Measurements from ENCODE around the gene ARL8B.

GRCh38 chr3:5134499-5134898 is 12.4 kb downstream of the ARL8B start:
- TF ChIP-seq CTCF (IDR thresholded peaks at IDR 0.05) (no peak), EP300 (IDR thresholded peaks at IDR 0.05) (no peak), POLR2A (IDR thresholded peaks at IDR 0.05) (no peak)
